HepG2 (cell line): Measurements from ENCODE around the gene NEUROG2. TPM values are rescaled to one million over a fixed set of nuclear protein-coding genes. Genes with fewer than 3 reads are reported as not detected.

ENCODE experiments used
- DBP ChIP-seq: sonication (generic); formaldehyde crosslinking; IDR thresholded peaks from 2 replicates; pipeline ENCODE4 v1.4.0; 2020; ENCODE audit warnings: missing genetic modification reagents; ENCODE audit errors: not compliant biosample characterization
- PAXIP1 ChIP-seq: sonication (generic); formaldehyde crosslinking; conservative IDR thresholded peaks from 2 replicates; pipeline ENCODE4 v1.4.0; 2020; ENCODE audit warnings: mild to moderate bottlenecking, missing genetic modification reagents, moderate library complexity
- RXRA ChIP-seq: sonication (generic); formaldehyde crosslinking; IDR thresholded peaks from 2 replicates; pipeline ENCODE4 v1.5.1; 2020; ENCODE audit warnings: missing genetic modification reagents
- ZC3H4 ChIP-seq: sonication (generic); formaldehyde crosslinking; IDR thresholded peaks from 2 replicates; pipeline ENCODE4 v1.4.0; 2020; ENCODE audit warnings: missing genetic modification reagents, borderline replicate concordance
- ZIK1 ChIP-seq: sonication (generic); formaldehyde crosslinking; IDR thresholded peaks from 2 replicates; pipeline ENCODE4 v1.5.0; 2020; ENCODE audit warnings: mild to moderate bottlenecking, low read depth, missing genetic modification reagents, borderline replicate concordance
- ZNF207 ChIP-seq: fragments of 450-650 bp; IDR thresholded peaks from 2 replicates; pipeline ENCODE4 v1.6.1; 2016; ENCODE audit warnings: antibody characterized with exemption, borderline replicate concordance
- ZNF883 ChIP-seq: sonication (generic); formaldehyde crosslinking; IDR thresholded peaks from 2 replicates; pipeline ENCODE4 v1.5.1; 2020; ENCODE audit warnings: mild to moderate bottlenecking, missing genetic modification reagents; ENCODE audit errors: not compliant biosample characterization
- polyA plus RNA-seq, 8 experiments: library from polyadenylated mRNA; depleted of rRNA in 3 of 8; stranded (reverse) in 7 of 8; unstranded in 1 of 8; fragments of >200 nt; fragmentation: Illumina TruSeq in 4 of 8; extraction: Trizol in 4 of 8; gene quantifications; 2 replicates each; pipeline versions ENCODE4 v1.2.1 to v1.2.3, GENCODE V29; 2011 to 2016; ENCODE audit warnings: low read depth in 4 of 8, missing spikeins in 1 of 8, mixed read lengths in 1 of 8; ENCODE audit not compliant: insufficient read depth in 1 of 8
- total RNA-seq, 5 experiments: library from RNA; depleted of rRNA; stranded (reverse); fragments of >200 nt; fragmentation: Illumina TruSeq; extraction: Trizol; gene quantifications; 2 replicates each; pipeline ENCODE4 v1.2.3, GENCODE V29; 2016; ENCODE audit warnings: low read depth in 1 of 5

NEUROG2 gene
- total and polyA plus RNA-seq, 2 of the 13 experiments (the other 11 are each of a cell fraction or from before 2014, with no cell fraction given) = not detected

- no peak for TF ChIP-seq PAXIP1 (CRISPR knock-in tag)
- TF ChIP-seq ZNF883 = no peak
- no peak for TF ChIP-seq ZNF207
- TF ChIP-seq ZC3H4 (CRISPR knock-in tag) = no peak
- TF ChIP-seq DBP (CRISPR knock-in tag) = no peak
- TF ChIP-seq ZIK1 (CRISPR knock-in tag) = no peak
- TF ChIP-seq RXRA (CRISPR knock-in tag) = no peak
Observed at GRCh38 chr4:112517067-112517634, 1.2 kb upstream of the NEUROG2 start (continued).
